Ovary (tissue), 3 donors: ENCODE results near the gene NCAM1.

Experiments
- POLR2A ChIP-seq: fragments of 450-650 bp; IDR thresholded peaks from one replicate; pipeline ENCODE4 v1.6.1; 2017; ENCODE audit warnings: antibody characterized with exemption, mild to moderate bottlenecking, moderate library complexity
- TF ChIP-seq, protein P1 (sequence below), 3 donors: fragments of 450-650 bp in 2 of 3; fragments of 200-600 bp in 1 of 3; IDR thresholded peaks; one replicate each; pipeline versions ENCODE4 v1.5.1 to v1.8.0; 2016 to 2022; ENCODE audit warnings: antibody characterized with exemption in 3 of 3, mild to moderate bottlenecking in 1 of 3
- donor health status: DM: no; HTN: no; CAD: no.

DNA sequence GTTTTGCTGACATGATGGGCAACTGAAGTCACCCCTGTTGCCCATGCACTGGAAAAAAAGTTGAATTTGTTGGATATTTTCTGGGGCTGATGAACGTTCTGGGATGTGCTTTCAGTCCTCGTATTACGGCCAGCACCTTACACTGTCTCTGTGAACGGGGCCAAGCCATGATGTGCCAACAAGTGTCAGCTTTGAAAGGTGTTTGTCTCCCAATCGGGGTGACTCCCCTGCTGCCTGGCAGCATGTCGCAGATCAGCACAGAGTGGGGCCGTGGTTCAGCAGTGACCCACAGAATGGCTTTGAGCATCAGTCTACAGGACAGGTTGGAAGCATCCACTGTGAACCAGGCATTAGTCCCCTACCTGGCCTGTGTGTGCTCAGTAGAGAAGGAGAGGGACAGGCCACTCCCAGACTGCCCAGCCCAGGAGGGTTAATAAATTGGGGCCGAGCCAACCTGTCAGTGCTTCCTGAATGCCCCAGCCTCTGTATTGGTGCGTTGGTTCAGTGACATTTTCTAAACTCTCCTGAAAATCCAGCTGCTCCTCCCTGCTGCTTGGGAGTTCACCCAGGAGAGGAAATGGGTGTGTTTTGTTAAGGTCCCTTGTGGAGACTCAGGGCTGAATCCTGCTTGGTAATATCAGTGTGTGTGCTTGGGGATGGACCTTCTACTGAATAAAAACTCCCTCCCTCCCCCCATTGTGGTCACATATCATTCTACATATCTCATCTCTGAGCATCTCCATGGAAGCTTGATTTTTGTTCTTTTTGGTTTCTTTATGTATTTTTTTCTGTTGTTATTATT lies 302.4 kb downstream of the NCAM1 start:
- TF ChIP-seq POLR2A = no peak
- TF ChIP-seq, protein P1, sequence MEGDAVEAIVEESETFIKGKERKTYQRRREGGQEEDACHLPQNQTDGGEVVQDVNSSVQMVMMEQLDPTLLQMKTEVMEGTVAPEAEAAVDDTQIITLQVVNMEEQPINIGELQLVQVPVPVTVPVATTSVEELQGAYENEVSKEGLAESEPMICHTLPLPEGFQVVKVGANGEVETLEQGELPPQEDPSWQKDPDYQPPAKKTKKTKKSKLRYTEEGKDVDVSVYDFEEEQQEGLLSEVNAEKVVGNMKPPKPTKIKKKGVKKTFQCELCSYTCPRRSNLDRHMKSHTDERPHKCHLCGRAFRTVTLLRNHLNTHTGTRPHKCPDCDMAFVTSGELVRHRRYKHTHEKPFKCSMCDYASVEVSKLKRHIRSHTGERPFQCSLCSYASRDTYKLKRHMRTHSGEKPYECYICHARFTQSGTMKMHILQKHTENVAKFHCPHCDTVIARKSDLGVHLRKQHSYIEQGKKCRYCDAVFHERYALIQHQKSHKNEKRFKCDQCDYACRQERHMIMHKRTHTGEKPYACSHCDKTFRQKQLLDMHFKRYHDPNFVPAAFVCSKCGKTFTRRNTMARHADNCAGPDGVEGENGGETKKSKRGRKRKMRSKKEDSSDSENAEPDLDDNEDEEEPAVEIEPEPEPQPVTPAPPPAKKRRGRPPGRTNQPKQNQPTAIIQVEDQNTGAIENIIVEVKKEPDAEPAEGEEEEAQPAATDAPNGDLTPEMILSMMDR (IDR thresholded peaks at IDR 0.05) = no peak
